Endothelial cell of umbilical vein (primary cell): Measurements from ENCODE around the gene C3orf20.

Experiments
- CTCF ChIP-seq, 2 donors: IDR thresholded peaks; 1 replicate in 1 of 2; 2 replicates in 1 of 2; pipeline ENCODE4 v1.5.1; 2011; ENCODE audit warnings: low read length in 2 of 2, mild to moderate bottlenecking in 2 of 2, moderate library complexity in 2 of 2, control low read depth in 1 of 2, inconsistent platforms in 1 of 2, low read depth in 1 of 2; ENCODE audit not compliant: insufficient read depth in 1 of 2; ENCODE audit errors: extremely low read depth in 1 of 2
- EZH2 ChIP-seq: IDR thresholded peaks from 2 replicates; pipeline ENCODE4 v1.6.1; 2012; ENCODE audit warnings: borderline replicate concordance, low read depth, mild to moderate bottlenecking, moderate library complexity, low read length, inconsistent platforms; ENCODE audit not compliant: severe bottlenecking
- GATA2 ChIP-seq: IDR thresholded peaks from 2 replicates; pipeline ENCODE4 v1.7.0; 2011; ENCODE audit warnings: low read depth, mild to moderate bottlenecking, moderate library complexity, mixed read lengths, low read length; ENCODE audit not compliant: insufficient read length, insufficient read depth
- MAX ChIP-seq: IDR thresholded peaks from 2 replicates; pipeline ENCODE4 v1.6.1; 2011; ENCODE audit not compliant: insufficient read depth, insufficient read length
- POLR2A ChIP-seq: IDR thresholded peaks from 2 replicates; pipeline ENCODE4 v1.6.1; 2012; ENCODE audit warnings: low read depth, mild to moderate bottlenecking, control low read depth, low read length
- POLR2AphosphoS5 ChIP-seq: IDR thresholded peaks from 2 replicates; pipeline ENCODE4 v1.6.1; 2012; ENCODE audit warnings: low read depth, mild to moderate bottlenecking, control low read depth, low read length, moderate library complexity; ENCODE audit not compliant: insufficient read depth

DNA sequence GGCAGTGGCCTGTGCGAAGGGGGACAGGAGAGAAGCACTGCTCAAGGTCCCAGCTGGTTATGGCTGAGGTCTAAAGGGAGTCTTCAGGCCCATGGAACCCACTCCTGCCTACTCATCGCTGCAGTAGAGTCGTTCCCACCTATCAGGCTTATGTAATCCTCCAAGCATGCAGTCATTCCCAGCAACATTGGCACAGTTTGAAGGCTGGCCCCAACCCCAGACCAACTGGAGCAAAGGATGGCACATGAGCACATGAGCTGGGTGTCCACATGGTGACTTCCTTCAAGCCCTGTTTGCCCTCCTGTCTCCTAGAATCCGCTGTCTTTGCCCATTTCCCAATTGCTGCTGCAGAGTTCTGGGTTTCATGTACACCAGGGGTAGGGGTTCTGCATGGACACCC is 83.4 kb downstream of the C3orf20 start:
- TF ChIP-seq POLR2A: no peak
- no peak for TF ChIP-seq CTCF (IDR thresholded peaks at IDR 0.05; ENCODE audit: extremely low read depth in 1 of 2, insufficient read depth in 1 of 2, low read depth in 1 of 2, low read length in 2 of 2)
- TF ChIP-seq POLR2AphosphoS5: no peak
- no peak for TF ChIP-seq EZH2
- TF ChIP-seq MAX: no peak
- TF ChIP-seq GATA2: no peak
